Measurements from ENCODE around the gene PROK1.
A peak's percentile ranks its signal among the peaks of the same experiment; 100 is the strongest.
"Not testable (repeated sequence)": the region's sequence is repeated elsewhere in the genome, so short reads cannot be mapped to it uniquely, and the experiment has no call there.

The PROK1 gene

DNA sequence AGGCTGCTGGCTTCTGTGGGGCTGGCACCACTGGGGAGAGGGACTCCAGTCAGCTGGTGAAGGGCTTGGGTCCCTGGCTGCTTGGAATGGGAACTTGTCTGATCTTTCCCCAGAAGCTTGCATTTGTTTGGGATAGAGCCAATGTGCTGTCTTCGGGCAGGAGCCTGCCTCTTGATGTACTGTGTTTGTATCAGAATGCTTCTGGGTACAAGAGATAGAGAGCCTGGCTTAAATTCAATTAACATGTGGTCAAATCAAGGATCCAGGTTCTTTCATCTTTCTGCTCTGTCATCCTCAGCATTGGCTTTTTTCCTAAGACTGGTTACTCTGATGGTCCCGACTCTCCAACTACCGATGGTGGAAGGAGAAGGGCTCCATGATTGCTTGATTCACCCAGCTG, 16.0 kb upstream of the PROK1 start:
- no peak for FAIRE-seq

DNA sequence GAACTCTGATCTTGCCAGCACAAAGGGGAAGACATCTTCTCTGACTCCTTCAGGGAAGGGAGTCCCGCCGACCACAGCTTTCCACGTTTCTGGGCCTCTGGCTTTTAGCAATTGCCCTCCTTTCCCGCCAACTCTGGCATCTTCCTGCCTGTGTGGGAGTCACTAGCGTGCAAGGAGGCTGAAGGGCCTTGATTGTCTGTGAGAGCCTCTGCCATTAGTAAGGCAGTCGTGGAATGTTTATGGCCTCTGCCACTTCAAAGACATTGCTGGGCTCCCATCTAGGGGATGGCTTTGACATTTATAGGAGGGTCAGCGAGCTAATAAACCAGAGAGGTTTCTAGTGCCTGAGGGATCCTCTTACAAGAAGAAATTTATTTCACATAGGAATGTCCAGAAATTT, 14.3 kb upstream of the PROK1 start:
- FAIRE-seq = no peak

DNA sequence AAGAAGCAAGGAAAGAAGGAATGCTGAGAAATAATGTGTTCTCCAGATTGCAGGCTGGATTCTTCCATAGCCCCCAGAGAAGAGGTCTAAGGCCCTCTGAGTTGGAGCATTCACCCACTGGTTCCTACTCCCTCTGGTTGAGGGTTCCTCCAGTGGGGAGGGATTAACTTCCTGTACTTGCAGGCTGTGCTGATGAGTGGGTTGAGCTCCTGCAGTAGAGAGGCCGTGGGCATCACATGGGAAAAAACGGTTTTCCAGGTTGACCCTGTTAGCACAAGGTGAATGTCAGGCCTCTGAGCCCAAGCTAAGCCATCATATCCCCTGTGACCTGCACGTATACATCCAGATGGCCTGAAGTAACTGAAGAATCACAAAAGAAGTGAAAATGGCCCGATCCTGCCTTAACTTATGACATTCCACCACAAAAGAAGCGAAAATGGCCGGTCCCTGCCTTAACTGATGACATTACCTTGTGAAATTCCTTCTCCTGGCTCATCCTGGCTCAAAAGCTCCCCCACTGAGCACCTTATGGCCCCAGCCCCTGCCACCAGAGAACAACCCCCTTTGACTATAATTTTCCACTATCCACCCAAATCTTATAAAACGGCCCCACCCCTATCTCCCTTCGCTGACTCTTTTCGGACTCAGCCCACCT, 13.2 kb upstream of the PROK1 start:
- not testable (repeated sequence) for FAIRE-seq

DNA sequence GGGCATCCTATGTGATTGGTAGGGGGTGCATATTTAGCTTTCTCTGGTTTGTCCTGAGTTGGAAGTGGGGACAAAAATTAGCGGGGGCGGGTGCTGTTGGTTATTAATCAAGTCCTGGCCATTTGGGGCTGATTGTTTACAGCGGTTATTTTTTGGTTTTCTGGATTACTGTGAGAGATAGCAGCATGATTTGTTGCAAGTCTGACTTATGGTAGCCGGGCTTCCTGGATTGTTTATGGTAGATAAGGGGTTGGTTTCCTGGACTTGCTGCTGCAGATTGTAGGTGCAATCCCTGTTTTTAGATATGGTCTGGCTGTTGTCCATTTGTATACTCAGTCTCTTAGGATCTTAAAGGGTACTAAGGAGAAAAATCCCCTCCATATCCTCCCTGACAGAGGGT, 12.1 kb upstream of the PROK1 start:
- FAIRE-seq = no peak

GRCh38 chr1:110439873-110440272, 11.1 kb upstream of the PROK1 start:
- not testable (repeated sequence) for FAIRE-seq

- no peak for FAIRE-seq
These were observed 10.1 kb upstream of the PROK1 start for GRCh38 chr1:110440877-110441276.

DNA sequence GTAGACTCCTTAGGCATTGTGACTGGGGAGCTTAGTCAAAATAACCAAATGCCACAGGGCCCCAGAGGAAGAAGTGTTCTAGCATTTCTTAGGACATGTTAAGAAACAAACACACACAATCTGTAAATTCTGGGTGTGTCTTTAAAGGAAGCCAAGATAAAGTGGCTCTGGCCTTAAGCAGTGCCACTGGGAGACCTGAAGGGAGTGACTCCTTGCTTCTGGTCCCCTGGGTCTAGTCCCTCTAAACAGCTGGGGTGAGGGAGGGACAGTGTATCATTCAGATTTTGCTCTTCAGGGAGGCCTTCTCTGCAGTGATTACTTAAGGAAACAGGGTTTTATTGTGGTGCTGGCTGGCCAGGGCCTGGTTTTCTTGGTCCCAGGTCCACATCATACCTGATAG, 9.1 kb upstream of the PROK1 start:
- FAIRE-seq = no peak

DNA sequence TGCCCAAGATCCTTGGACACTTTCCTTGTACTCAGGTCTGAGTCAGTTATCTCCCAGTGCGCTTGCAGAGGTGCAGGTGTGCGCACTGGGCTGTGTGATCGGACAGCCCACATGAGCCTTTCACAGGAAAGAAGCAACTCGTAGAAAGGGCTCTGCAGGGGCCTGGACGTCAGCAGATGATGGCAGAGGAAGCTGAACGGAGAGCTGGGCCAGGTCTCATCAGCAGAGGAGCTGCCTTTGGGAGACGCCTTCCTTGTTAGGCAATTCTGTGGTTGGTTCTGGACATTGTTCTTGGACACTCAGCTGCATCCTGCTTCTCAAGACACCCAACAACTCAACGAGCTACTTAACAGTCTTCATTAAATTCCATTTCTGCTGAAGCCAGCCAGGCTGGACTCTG, 7.5 kb upstream of the PROK1 start:
- FAIRE-seq = no peak

- no peak for FAIRE-seq
These were observed 6.4 kb upstream of the PROK1 start for GRCh38 chr1:110444561-110444960.

GRCh38 chr1:110449661-110450651, 993 bp upstream of the PROK1 start:
- no peak for FAIRE-seq

DNA sequence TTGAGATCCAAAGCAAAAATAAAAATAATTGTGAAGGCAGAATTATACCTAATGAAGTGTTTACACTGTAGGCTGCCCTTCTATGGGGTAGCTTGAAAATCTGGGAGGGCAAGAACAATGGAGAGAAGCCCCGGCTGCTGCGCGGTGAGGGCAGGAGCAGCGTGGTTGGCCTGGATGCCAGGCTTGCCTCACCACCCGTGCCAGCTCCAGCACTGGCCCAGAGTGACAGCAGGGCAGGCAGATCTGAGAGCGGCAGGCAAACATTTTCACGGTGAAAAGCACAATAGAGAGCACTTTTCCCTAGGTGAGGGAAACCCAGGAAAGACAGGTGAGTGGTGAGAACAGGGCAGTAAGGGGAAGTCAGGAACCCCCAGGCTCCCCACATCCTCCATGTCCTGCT, 1.4 kb downstream of the PROK1 start:
- FAIRE-seq = no peak

GRCh38 chr1:110453829-110454228, 2.9 kb downstream of the PROK1 start:
- no peak for FAIRE-seq

DNA sequence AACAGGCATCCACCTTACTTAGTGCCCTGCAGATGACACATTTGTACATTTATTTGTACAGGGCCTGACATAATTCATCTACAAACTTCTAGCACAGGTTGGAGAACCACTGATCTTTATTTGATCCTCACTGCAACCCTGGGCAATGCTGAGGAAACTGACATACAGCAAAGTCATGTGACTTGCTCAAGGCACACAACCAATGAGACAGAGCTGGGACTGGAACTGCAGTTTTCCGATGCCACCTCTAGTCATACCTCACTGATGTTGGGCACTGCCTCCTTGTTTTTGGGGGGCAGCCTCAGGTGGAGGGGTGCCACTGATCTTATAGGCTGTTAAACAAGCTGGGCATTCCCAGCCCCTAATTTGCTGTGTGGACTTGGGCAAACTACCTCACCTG, 3.4 kb downstream of the PROK1 start:
- FAIRE-seq = no peak

- no peak for FAIRE-seq
These were observed 4.2 kb downstream of the PROK1 start for GRCh38 chr1:110455151-110455550.

DNA sequence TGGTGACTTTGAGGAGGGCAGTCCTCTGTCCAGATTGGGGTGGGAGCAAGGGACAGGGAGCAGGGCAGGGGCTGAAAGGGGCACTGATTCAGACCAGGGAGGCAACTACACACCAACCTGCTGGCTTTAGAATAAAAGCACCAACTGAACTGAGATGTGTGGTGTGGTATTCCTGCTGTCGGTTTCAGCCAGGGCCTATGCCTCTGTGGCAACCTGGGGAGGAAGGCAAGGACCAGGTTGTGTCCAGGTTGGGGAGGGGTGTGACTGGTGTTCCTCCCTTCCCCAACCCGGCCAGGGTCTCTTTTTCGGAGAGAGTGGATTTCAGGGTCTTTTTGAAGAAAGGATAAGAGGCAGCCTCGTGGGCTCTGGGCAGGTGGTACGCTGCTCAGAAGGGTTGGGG, 6.3 kb downstream of the PROK1 start:
- FAIRE-seq = no peak

- peak; percentile 93 for FAIRE-seq
These were observed 9.6 kb downstream of the PROK1 start for GRCh38 chr1:110460253-110461220.

GRCh38 chr1:110462093-110462492, 11.1 kb downstream of the PROK1 start:
- no peak for FAIRE-seq

DNA sequence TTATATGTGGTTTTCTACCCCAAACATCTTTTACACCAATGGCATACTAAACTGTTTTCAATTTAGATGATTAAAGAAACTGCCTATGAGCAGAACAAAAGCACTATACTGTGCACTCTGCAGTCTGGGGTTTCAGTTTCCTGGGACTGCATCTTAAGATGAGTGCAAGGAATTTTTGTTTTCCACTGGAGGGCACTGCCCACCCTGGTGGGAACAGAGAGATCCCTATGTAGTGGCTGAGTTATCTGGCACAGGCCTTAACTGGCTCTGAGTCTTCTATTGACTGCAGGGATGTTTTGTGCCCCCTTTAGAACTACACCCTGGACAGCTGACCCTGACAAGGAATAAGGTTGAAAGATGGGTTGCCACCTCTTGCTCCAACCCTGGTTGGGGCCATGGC, 12.0 kb downstream of the PROK1 start:
- FAIRE-seq = no peak

- no peak for FAIRE-seq
These were observed 12.8 kb downstream of the PROK1 start for GRCh38 chr1:110463725-110464124.

GRCh38 chr1:110464340-110464739, 13.4 kb downstream of the PROK1 start:
- FAIRE-seq = no peak

DNA sequence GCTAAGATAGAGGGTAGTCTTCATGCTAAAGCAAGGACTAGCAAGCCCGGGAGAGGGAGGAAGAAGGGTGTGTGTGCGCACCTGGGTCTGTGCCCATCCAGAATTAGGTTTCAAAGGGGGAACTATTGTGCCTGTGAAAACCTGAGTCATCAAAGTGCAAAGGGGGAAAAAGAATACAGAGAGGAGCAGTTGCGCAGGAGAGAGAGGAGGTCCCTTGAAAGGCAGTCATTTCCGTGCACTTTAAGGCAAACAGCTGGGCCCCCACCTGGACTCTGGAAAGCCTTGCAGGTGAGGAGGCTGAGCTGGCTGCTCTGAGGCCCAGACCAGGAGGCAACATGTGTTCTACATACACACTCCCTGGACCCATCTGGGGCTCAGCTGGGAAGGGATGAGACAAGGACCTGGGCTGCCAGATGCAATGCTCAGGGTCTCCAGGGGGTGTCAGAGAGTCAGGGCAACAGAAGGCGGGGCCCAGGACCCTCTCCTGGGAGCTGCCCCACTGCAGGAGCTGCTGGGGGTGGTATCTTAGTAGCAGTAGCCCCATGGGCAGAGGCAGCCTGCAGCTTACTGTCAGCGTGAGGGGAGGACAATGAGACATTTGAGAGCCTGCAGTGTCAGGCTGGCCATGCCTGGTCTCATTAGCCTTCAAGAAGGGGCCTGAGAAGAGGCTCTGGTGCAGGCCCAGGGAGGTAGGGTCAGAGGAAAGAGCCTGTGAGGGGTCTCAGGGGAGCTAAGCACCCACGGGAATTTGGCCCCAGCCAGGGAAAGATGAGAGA, 14.3 kb downstream of the PROK1 start:
- FAIRE-seq = no peak

- no peak for FAIRE-seq
These were observed 14.9 kb downstream of the PROK1 start for GRCh38 chr1:110465814-110466380.

Measured in G401.6 (cell line).